Activated CD8-positive, alpha-beta T cell treated with anti-CD3 and anti-CD28 coated beads, Interleukin-2, amount 10 ng/mL, durations not matched to agents 7 days and 5 days (primary cell): Measurements from ENCODE around the gene ZNF576. TPM values are rescaled to one million over a fixed set of nuclear protein-coding genes. Genes with fewer than 3 reads are reported as not detected.
"Not testable (repeated sequence)": the region's sequence is repeated elsewhere in the genome, so short reads cannot be mapped to it uniquely, and the experiment has no call there.

ENCODE experiments used
- ATAC-seq: fragments of 150-1000 bp; cut with Tn5 transposase; one replicate; pipeline ENCODE4 v1.10.0; 2021; ENCODE audit warnings: moderate library complexity
- CTCF ChIA-PET: fragments of 350-600 bp; sonication (Branson Sonifier 250); formaldehyde crosslinking; loops from one replicate; lab custom pipeline; 2021; ENCODE audit warnings: antibody characterized with exemption; lab: Charles Lee
- POLR2A ChIA-PET: fragments of 350-600 bp; sonication (Branson Sonifier 250); formaldehyde crosslinking; loops from one replicate; lab custom pipeline; 2021; ENCODE audit warnings: antibody characterized with exemption; lab: Charles Lee
- DNase-seq: peaks from one replicate; pipeline ENCODE4 v3.0.0-alpha.2; 2020
- H3K27ac Mint-ChIP-seq: one replicate; pipeline ENCODE4 v1.8.0; 2021; ENCODE audit warnings: mild to moderate bottlenecking, mixed read lengths
- H3K27me3 Mint-ChIP-seq: one replicate; pipeline ENCODE4 v1.8.0; 2021; ENCODE audit warnings: low read depth, mixed read lengths
- H3K36me3 Mint-ChIP-seq: one replicate; pipeline ENCODE4 v1.8.0; 2021; ENCODE audit warnings: low read depth, mixed read lengths
- H3K4me1 Mint-ChIP-seq: one replicate; pipeline ENCODE4 v1.8.0; 2021; ENCODE audit warnings: low read depth, mixed read lengths
- H3K4me3 Mint-ChIP-seq: one replicate; pipeline ENCODE4 v1.8.0; 2021; ENCODE audit warnings: mild to moderate bottlenecking, mixed read lengths
- H3K9me3 Mint-ChIP-seq: one replicate; pipeline ENCODE4 v1.8.0; 2022; ENCODE audit warnings: mixed read lengths; ENCODE audit not compliant: insufficient read depth
- total RNA-seq, 2 experiments: library from RNA; stranded (reverse); gene quantifications; one replicate each; pipeline ENCODE4 v1.2.3, GENCODE V29; 2021

ZNF576 gene
- total RNA-seq, 2 experiments from 2014 or later, result 14.1 to 17.3 TPM

DNA sequence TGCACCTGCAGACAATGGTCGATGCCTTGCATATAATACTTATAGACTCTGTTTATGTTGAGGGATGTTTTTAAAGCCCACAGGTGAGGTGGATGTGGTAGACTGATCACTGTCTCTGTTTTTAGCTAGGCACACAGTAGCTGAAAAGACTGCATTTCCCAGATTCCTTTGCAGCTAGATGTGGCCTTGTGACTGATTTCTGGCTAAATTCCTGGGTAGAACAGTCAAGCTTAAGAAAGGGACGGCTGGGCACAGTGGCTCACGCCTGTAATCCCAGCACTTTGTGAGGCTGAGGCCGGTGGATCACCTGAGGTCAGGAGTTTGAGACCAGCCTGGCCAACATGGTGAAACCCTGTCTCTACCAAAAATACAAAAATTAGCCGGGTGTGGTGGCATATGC is 3.9 kb downstream of the ZNF576 start:
- H3K4me1 Mint-ChIP-seq, result peaks cover 32% of the 10 kb centered on the region
- H3K4me3 Mint-ChIP-seq, H3K27ac Mint-ChIP-seq, H3K27me3 Mint-ChIP-seq, DNase-seq, H3K9me3 Mint-ChIP-seq, ATAC-seq: not testable (repeated sequence)
- CTCF ChIA-PET, result interaction anchor here (1.5 kb wide), 1 partner anchor 45 kb away, joined by 10 read pairs; no protein-coding TSS in a partner anchor
- H3K36me3 Mint-ChIP-seq, result peaks cover 22% of the 10 kb centered on the region
- POLR2A ChIA-PET, result interaction anchor here (0.9 kb wide), 1 partner anchor 25 kb away, joined by 4 read pairs; the partner anchor contains the start of gene XRCC1

DNA sequence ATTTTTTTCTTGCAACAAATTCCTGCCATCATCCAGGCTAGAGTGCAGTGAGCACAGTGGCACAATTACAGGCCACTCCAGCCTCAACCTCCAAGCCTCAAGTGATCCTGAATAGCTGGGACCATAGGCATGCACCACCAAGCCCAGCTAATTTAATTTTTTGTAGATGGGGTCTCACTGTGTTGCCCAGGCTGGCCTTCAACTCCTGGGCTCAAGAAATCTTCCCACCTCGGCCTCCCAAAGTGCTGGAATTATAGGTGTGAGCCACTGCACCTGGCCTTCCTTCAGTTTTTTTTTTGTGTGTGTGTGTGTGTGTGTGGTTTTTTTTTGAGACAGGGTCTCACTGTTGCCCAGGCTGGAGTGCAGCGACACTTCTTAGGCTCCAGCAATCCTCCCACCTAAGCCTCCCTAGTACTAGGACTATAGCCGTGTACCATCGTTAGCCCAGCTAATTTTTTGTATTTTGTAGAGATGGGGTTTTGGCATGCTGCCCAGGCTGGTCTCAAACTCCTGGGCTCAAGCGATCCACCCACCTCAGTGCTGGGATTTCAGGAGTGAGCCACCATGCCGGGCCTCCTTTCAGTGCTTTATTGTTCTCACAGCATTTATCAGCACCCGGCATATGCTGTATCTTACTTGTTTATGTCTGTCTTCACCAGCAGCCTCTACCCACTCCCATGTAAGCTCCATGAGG is 9.6 kb downstream of the ZNF576 start:
- no peak overlapping the region for H3K4me3 Mint-ChIP-seq
- peaks cover 9% of the 10 kb centered on the region for H3K4me1 Mint-ChIP-seq
- H3K27ac Mint-ChIP-seq, result no peak overlapping the region
- no peak for ATAC-seq
- no peaks in the 10 kb centered on the region for H3K27me3 Mint-ChIP-seq
- no peak for DNase-seq
- no peaks in the 10 kb centered on the region for H3K9me3 Mint-ChIP-seq
- ChIA-PET CTCF (interaction anchor here (1.4 to 1.7 kb wide), 4 partner anchors 9 to 160 kb away, joined by 4 to 6 read pairs (median 4); partner anchors contain the start of gene ZNF576), POLR2A (interaction anchor here (2.3 kb wide), 1 partner anchor 9 kb away, joined by 6 read pairs; no protein-coding TSS in a partner anchor)
- H3K36me3 Mint-ChIP-seq, result peaks cover 15% of the 10 kb centered on the region

DNA sequence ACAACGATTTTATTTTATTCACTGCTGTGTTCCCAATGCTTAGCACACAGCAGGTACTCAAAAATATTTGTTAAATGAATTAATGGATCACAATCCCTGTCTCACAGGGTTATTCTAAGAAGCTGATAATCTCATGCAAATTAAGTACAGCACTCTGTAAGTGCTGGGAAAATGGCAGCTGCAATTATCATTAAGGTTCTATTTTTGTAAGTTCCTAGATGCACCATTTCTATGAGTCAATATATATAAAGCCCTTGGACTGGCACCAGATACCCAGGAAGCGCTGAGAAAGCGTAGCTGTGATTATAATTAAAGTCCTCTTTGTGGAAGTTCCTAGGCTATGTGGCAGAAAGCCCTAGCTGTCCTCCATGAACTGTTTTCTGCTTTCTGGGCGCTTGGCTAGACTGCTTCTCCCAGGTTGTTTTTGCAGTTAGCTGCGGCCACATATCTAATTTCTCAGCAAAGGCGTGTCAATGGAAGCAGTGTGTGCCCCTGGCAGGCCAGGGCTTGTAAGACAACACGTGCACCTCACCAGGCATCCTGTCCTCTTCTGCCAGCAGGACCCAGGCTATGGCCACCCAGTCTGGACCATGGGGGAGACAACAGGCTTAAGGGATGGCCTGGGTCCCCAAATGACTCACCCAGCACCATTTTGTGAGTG is 10.3 kb downstream of the ZNF576 start:
- peaks cover 9% of the 10 kb centered on the region for H3K4me1 Mint-ChIP-seq
- no peaks in the 10 kb centered on the region for H3K27me3 Mint-ChIP-seq
- ATAC-seq, result no peak
- no peak overlapping the region for H3K4me3 Mint-ChIP-seq
- POLR2A ChIA-PET, result interaction anchor here (2.3 kb wide), 1 partner anchor 9 kb away, joined by 6 read pairs; no protein-coding TSS in a partner anchor
- DNase-seq, result no peak
- H3K9me3 Mint-ChIP-seq, result no peaks in the 10 kb centered on the region
- CTCF ChIA-PET, result interaction anchor here (1.4 to 1.7 kb wide), 4 partner anchors 10 to 160 kb away, joined by 4 to 6 read pairs (median 4); partner anchors contain the start of gene ZNF576
- peaks cover 11% of the 10 kb centered on the region for H3K36me3 Mint-ChIP-seq
- peak overlapping the region; percentile 60 for H3K27ac Mint-ChIP-seq

DNA sequence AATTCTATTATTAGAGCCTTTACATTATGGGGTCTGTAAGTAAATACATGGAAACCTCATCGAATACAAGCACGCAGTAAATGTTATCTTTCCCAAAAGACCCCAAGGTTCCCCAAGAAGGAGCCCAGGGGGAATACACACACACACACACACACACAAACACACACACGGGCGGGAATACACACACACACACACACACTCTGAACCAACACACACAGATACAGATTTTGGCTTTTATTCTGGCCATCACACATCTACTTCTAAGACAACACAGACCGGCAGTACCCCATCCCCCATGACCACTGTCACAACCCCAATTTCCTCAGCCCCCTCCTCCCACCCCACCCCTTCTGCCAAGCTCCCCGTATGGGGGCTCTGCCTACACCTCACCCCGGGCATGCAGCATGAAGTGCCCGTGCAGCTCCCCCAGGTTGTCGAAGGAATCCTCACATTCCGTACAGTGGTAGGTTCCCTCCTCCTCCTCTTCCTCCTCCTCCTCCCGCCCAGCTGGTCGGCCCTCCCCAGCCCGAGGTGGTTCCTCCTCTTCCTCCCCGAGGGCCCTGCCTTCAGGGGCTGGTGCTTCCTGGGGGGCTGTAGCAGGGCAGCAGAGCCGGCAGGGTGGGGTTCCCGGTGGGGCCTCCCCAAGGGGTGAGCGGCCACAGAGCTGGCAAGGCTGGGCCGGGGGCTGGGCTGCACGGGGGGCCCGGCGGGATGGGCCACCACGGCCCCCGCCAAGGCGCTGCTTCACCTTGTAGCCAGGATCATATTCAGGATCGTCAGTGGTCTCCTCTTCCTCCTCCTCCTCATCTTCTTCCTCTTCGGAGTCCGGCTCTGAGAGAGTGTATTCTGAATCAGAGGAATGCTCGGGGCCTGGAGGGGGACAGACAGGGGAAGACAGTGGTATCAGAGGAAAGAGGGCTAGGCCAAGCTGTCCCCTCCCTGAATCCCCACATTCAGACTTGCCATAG is 11.1 kb downstream of the ZNF576 start:
- DNase-seq, result no peak
- Mint-ChIP-seq H3K27ac (peak overlapping the region; percentile 60), H3K4me3 (no peak overlapping the region), H3K4me1 (peaks cover 9% of the 10 kb centered on the region), H3K9me3 (no peaks in the 10 kb centered on the region), H3K36me3 (peaks cover 16% of the 10 kb centered on the region), H3K27me3 (no peaks in the 10 kb centered on the region)
- ChIA-PET POLR2A (interaction anchor here (2.3 kb wide), 1 partner anchor 10 kb away, joined by 6 read pairs; no protein-coding TSS in a partner anchor), CTCF (interaction anchor here (1.4 to 1.5 kb wide), 2 partner anchors 13 to 159 kb away, joined by 4 read pairs; no protein-coding TSS in a partner anchor)
- ATAC-seq, result no peak

DNA sequence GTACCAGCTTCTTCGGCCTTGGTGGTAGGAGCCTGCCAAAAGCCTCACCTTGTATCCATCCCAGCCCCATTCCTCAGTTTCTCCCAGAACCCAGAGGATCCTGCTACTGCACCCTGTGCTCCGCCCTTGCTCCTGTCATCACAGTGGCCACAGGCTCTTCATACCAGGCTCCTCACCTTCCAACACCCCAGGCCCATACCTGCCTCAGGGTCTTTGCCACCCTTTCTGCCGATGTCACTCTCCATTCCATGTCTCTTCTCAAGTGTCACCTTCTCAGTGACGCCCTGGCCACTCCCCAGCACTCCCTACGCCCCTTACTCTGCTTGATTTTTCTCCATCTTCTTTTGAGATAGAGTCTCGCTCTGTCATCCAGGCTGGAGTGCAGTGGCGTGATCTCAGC is 13.5 kb downstream of the ZNF576 start:
- Mint-ChIP-seq H3K4me3 (no peak overlapping the region), H3K27ac (no peak overlapping the region), H3K9me3 (no peaks in the 10 kb centered on the region), H3K4me1 (peaks cover 5% of the 10 kb centered on the region), H3K36me3 (peaks cover 17% of the 10 kb centered on the region), H3K27me3 (no peaks in the 10 kb centered on the region)
- POLR2A ChIA-PET, result no interaction called here
- no peak for DNase-seq
- CTCF ChIA-PET, result no interaction called here
- ATAC-seq, result no peak

DNA sequence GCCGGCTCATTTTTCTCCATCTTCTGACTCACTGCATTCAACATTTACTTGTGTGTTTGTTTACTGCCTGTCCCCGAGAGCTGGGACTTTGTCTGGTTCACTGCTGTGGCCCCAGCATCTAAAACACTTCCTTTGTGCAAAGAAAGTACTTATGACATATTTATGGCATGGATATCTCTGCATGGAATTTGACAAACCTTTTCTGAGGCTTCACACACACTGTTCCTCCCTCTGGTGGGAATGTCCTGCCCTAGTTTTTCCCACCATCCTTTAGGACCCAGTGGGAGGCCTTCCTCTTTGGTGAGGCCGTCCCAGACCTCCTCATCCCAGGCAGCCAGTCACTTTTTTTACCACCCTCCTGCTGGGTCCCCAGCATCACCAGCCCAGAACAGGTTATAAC is 14.1 kb downstream of the ZNF576 start:
- Mint-ChIP-seq H3K27ac (peak overlapping the region; percentile 52), H3K4me1 (peaks cover 5% of the 10 kb centered on the region)
- POLR2A ChIA-PET, result no interaction called here

DNA sequence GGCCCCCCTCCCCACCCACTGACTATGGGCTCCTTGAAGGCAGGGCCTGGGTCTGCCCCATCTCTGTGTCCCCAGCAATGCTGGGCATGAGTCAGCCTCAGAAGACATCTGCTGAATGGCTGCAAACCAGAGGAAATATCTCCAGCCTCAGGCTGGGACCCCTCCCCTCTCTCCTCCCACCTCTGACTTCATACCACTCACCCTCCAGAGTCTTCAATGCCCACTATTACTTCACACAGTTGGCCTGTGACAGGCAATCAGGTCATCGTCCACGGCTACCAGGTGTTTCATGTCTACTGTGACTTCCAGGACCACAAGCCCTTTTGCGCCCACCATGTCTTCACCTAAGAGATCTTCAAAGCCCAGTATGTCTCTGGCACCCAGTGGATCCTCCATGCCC is 15.4 kb downstream of the ZNF576 start, which contains the start of gene SRRM5:
SRRM5 (plus strand) TSS at position 301 of the 400 bp plus-strand sequence; CDS start at position 335, 34 bp downstream.
- Mint-ChIP-seq H3K36me3 (peaks cover 17% of the 10 kb centered on the region), H3K27me3 (no peaks in the 10 kb centered on the region), H3K27ac (peak within 1 kb of the TSS; percentile 52), H3K4me1 (peaks cover 5% of the 10 kb centered on the region), H3K4me3 (no peak within 1 kb of the TSS), H3K9me3 (no peaks in the 10 kb centered on the region)
- POLR2A ChIA-PET, result no interaction called here
- CTCF ChIA-PET, result no interaction called here
- DNase-seq, result no peak
- ATAC-seq, result no peak

More for the DNA sequence above, 14.1 kb downstream of the ZNF576 start:
- Mint-ChIP-seq H3K4me3 (no peak overlapping the region), H3K9me3 (no peaks in the 10 kb centered on the region), H3K27me3 (no peaks in the 10 kb centered on the region), H3K36me3 (peaks cover 17% of the 10 kb centered on the region)
- DNase-seq, result no peak
- ATAC-seq, result no peak
- CTCF ChIA-PET, result no interaction called here

DNA sequence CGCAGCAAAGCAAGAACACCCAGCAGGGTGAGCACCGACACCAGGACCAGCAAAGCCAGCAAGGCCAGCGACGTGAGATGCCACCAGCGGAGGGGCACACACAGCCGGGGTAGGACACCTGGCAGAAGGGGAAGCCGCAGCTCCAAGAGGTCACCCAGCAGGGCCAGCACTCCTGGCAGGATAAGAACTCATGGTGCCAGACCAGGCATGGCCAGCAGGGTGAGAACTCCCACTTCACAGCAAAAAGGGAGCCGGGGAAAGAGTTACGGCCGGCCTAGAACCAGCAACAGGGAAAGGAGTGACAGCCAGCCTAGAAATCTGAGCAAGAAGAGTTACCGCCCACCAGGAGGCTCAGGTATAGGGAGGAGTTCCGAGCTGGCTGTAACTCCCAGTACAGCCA is 16.0 kb downstream of the ZNF576 start:
- Mint-ChIP-seq H3K4me1 (no peaks in the 10 kb centered on the region), H3K4me3 (no peak overlapping the region), H3K36me3 (peaks cover 15% of the 10 kb centered on the region), H3K9me3 (no peaks in the 10 kb centered on the region), H3K27ac (no peak overlapping the region), H3K27me3 (no peaks in the 10 kb centered on the region)
- CTCF ChIA-PET, result no interaction called here
- ATAC-seq (no peak), DNase-seq (no peak)
- POLR2A ChIA-PET, result no interaction called here

DNA sequence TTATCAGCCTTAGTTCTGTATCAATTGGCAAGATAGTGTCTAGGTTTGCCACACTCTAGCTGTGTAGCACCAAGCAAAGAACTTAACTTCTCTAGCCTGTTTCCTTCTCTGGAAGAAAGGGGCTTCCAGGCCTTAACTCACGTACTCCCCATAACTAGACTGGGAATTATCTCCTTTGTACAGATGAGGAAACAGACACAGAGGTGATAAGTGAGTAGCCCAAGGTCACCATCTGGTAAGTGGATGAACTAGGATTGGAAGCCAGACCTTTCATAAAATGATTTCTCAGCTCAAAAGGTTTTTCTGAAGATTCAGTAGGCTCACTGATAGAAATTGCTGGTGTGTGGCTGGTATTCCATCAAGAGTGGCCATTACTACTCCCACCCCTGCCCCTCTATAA is 19.9 kb downstream of the ZNF576 start:
- Mint-ChIP-seq H3K27me3 (no peaks in the 10 kb centered on the region), H3K4me1 (peaks cover 15% of the 10 kb centered on the region), H3K4me3 (no peak overlapping the region), H3K27ac (no peak overlapping the region), H3K9me3 (no peaks in the 10 kb centered on the region), H3K36me3 (peaks cover 12% of the 10 kb centered on the region)
- CTCF ChIA-PET, result interaction anchor here (1.1 to 1.4 kb wide), 3 partner anchors 61 to 96 kb away, joined by 3 to 5 read pairs (median 4); no protein-coding TSS in a partner anchor
- ATAC-seq (no peak), DNase-seq (no peak)
- POLR2A ChIA-PET, result no interaction called here

DNA sequence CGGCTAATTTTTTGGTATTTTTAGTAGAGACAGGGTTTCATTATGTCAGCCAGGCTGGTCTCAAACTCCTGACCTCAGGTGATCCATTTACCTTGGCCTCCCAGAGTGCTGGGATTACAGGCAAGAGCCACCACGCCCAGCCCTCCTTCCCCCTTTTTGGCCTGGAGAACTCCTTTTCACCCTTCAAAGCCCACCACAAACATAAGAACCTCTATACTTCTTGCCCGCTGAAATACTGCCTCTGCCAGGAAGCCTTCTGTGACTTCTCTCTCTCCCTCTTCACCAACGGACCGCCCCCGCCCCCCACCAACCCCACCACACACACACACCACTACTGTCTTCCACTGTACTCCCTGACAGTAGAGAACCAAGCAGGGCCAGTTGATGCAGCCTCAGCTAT is 20.6 kb downstream of the ZNF576 start:
- H3K27ac Mint-ChIP-seq, result no peak overlapping the region
- no peaks in the 10 kb centered on the region for H3K27me3 Mint-ChIP-seq
- ATAC-seq (no peak), DNase-seq (no peak)
- CTCF ChIA-PET, result interaction anchor here (1.1 kb wide), 1 partner anchor 81 kb away, joined by 4 read pairs; no protein-coding TSS in a partner anchor
- peaks cover 8% of the 10 kb centered on the region for H3K36me3 Mint-ChIP-seq
- POLR2A ChIA-PET, result no interaction called here
- peaks cover 17% of the 10 kb centered on the region for H3K4me1 Mint-ChIP-seq
- H3K9me3 Mint-ChIP-seq, result no peaks in the 10 kb centered on the region
- no peak overlapping the region for H3K4me3 Mint-ChIP-seq

DNA sequence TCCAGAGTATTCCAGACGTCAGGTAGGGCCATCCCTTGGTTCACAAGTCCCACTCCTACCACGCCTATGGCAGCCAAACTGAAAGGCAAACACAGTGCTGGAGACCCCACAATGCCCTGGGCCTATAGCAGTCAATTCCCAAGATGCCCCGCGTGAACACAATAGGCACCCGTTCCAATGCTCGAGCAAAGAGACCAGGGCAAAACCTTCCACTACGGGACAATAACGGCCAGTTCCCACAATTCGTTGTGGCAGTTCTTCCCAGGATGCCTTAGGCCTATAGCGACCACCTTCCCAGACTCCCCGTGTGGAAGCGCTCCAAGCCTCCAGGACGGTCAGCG is 22.5 kb downstream of the ZNF576 start:
- POLR2A ChIA-PET, result no interaction called here
- ATAC-seq, result peak; percentile 51
- Mint-ChIP-seq H3K27me3 (no peaks in the 10 kb centered on the region), H3K4me1 (peaks cover 19% of the 10 kb centered on the region), H3K36me3 (peaks cover 2% of the 10 kb centered on the region), H3K27ac (peak overlapping the region; percentile 98), H3K4me3 (peak overlapping the region; percentile 94), H3K9me3 (no peaks in the 10 kb centered on the region)
- CTCF ChIA-PET, result no interaction called here
- peak; percentile 73 for DNase-seq
